Measurements from ENCODE around the gene VAMP4. TPM values are rescaled to one million over a fixed set of nuclear protein-coding genes. Genes with fewer than 3 reads are reported as not detected.

VAMP4 gene
- polyA plus RNA-seq, 1 donor from 2014 or later: 28.0 TPM

DNA sequence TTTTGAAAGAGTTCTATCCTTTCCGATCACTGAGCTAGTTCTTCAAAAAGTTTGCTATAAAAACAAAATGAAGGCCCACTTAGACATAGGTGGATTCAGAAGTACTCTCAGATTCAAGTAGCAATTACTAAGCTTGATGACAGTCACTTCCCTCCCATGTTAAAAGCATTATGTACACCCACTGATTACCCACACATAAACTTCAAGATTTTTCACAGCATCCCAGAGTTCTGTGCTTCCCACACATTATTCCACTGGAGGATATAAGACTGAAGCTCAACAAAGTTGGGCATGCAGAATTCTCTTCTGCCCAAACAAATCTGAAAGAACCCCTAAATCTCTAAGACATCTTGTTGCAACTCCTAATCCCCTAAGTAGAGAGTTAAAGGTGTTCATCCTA is 29.5 kb downstream of the VAMP4 start:
- Histone ChIP-seq H3K4me3 (ENCODE audit: low read length) (no peak overlapping the region), H3K9me3 (ENCODE audit: low read length) (no peaks in the 10 kb centered on the region), H3K27ac (ENCODE audit: low read length) (no peak overlapping the region), H2AFZ (ENCODE audit: low read depth, low read length) (no peak overlapping the region), H3F3A (ENCODE audit: insufficient read depth, low read length, poor library complexity, severe bottlenecking) (no peaks in the 10 kb centered on the region), H3K79me2 (replicated peaks; ENCODE audit: insufficient read depth, low read length) (no peaks in the 10 kb centered on the region), H3K36me3 (ENCODE audit: insufficient read depth, low read length) (peaks cover 3% of the 10 kb centered on the region), H3K4me2 (ENCODE audit: low read length) (no peak overlapping the region), H3K9ac (ENCODE audit: low read length) (no peak overlapping the region), H3K9me2 (ENCODE audit: insufficient read depth, low read length) (no peaks in the 10 kb centered on the region), H3K27me3 (ENCODE audit: insufficient read depth, low read depth, low read length) (no peaks in the 10 kb centered on the region), H4K20me1 (ENCODE audit: insufficient read depth) (no peaks in the 10 kb centered on the region)
- TF ChIP-seq REST (IDR thresholded peaks at IDR 0.05; ENCODE audit: borderline replicate concordance) (no peak), MXI1 (conservative IDR thresholded peaks at IDR 0.05; ENCODE audit: poor library complexity, severe bottlenecking) (no peak), POLR2AphosphoS5 (IDR thresholded peaks at IDR 0.05) (no peak), RAD21 (conservative IDR thresholded peaks at IDR 0.05) (no peak), TAF1 (IDR thresholded peaks at IDR 0.05; ENCODE audit: low read depth) (no peak), EZH2 (IDR thresholded peaks at IDR 0.05; ENCODE audit: borderline replicate concordance, insufficient read depth, low read length, poor library complexity, severe bottlenecking) (no peak), EP300 (conservative IDR thresholded peaks at IDR 0.05; ENCODE audit: poor library complexity, severe bottlenecking) (no peak), SMC3 (conservative IDR thresholded peaks at IDR 0.05; ENCODE audit: poor library complexity) (no peak)
- TF ChIP-seq, protein P1, sequence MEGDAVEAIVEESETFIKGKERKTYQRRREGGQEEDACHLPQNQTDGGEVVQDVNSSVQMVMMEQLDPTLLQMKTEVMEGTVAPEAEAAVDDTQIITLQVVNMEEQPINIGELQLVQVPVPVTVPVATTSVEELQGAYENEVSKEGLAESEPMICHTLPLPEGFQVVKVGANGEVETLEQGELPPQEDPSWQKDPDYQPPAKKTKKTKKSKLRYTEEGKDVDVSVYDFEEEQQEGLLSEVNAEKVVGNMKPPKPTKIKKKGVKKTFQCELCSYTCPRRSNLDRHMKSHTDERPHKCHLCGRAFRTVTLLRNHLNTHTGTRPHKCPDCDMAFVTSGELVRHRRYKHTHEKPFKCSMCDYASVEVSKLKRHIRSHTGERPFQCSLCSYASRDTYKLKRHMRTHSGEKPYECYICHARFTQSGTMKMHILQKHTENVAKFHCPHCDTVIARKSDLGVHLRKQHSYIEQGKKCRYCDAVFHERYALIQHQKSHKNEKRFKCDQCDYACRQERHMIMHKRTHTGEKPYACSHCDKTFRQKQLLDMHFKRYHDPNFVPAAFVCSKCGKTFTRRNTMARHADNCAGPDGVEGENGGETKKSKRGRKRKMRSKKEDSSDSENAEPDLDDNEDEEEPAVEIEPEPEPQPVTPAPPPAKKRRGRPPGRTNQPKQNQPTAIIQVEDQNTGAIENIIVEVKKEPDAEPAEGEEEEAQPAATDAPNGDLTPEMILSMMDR (IDR thresholded peaks at IDR 0.05; ENCODE audit: poor library complexity, severe bottlenecking): no peak

DNA sequence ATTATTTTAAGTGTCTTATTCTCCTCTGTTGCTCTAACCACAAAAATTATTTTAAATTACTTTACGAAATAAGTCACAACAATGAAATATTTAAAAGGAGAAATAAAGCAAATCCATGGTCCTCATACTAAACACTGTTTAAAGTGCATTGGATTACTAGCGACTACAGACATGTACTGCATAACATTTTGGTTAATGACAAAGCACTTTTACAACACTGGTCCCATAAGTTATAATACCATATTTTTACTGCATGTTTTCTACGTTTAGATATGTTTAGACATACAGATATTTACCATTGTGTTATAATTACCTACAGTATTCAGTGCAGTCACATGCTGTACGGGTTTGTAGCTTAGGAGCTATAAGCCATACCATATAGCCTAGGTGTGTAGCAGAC is 30.2 kb downstream of the VAMP4 start:
- no peaks in the 10 kb centered on the region for H3F3A ChIP-seq (ENCODE audit: insufficient read depth, low read length, poor library complexity, severe bottlenecking)
- H4K20me1 ChIP-seq (ENCODE audit: insufficient read depth): no peaks in the 10 kb centered on the region
- H3K9me2 ChIP-seq (ENCODE audit: insufficient read depth, low read length): no peaks in the 10 kb centered on the region
- H3K4me2 ChIP-seq (ENCODE audit: low read length): no peak overlapping the region
- no peak overlapping the region for H3K9ac ChIP-seq (ENCODE audit: low read length)
- TF ChIP-seq RAD21 (conservative IDR thresholded peaks at IDR 0.05): no peak
- TF ChIP-seq REST (IDR thresholded peaks at IDR 0.05; ENCODE audit: borderline replicate concordance): no peak
- TF ChIP-seq MXI1 (conservative IDR thresholded peaks at IDR 0.05; ENCODE audit: poor library complexity, severe bottlenecking): no peak
- TF ChIP-seq, protein P1 (IDR thresholded peaks at IDR 0.05; ENCODE audit: poor library complexity, severe bottlenecking): no peak
- TF ChIP-seq POLR2AphosphoS5 (IDR thresholded peaks at IDR 0.05): no peak
- TF ChIP-seq TAF1 (IDR thresholded peaks at IDR 0.05; ENCODE audit: low read depth): no peak
- TF ChIP-seq EP300 (conservative IDR thresholded peaks at IDR 0.05; ENCODE audit: poor library complexity, severe bottlenecking): no peak
- no peak for TF ChIP-seq EZH2 (IDR thresholded peaks at IDR 0.05; ENCODE audit: borderline replicate concordance, insufficient read depth, low read length, poor library complexity, severe bottlenecking)
- no peak for TF ChIP-seq SMC3 (conservative IDR thresholded peaks at IDR 0.05; ENCODE audit: poor library complexity)
- H3K9me3 ChIP-seq (ENCODE audit: low read length): no peaks in the 10 kb centered on the region
- no peak overlapping the region for H3K4me3 ChIP-seq (ENCODE audit: low read length)
- H3K27ac ChIP-seq (ENCODE audit: low read length): no peak overlapping the region
- H3K79me2 ChIP-seq (replicated peaks; ENCODE audit: insufficient read depth, low read length): no peaks in the 10 kb centered on the region
- peaks cover 5% of the 10 kb centered on the region for H3K36me3 ChIP-seq (ENCODE audit: insufficient read depth, low read length)
- no peaks in the 10 kb centered on the region for H3K27me3 ChIP-seq (ENCODE audit: insufficient read depth, low read depth, low read length)
- H2AFZ ChIP-seq (ENCODE audit: low read depth, low read length): no peak overlapping the region
